HCT116 (cell line): ENCODE results near the gene LGMN. TPM values are rescaled to one million over a fixed set of nuclear protein-coding genes. Genes with fewer than 3 reads are reported as not detected.
"Not testable (repeated sequence)": the region's sequence is repeated elsewhere in the genome, so short reads cannot be mapped to it uniquely, and the experiment has no call there.

Source experiments
- ATAC-seq: fragments of 200-7000 bp; cut with Tn5 transposase; 2 replicates; pipeline ENCODE4 v1.9.1; 2020; ENCODE audit warnings: mild to moderate bottlenecking, moderate library complexity
- BruUV-seq: library from RNA; stranded (reverse); fragments of 400-500 nt; replicated peaks from 2 replicates; lab custom pipeline; 2021; lab: Mats Ljungman, UMichigan
- CTCF ChIA-PET: fragments of 300-600 bp; sonication (Branson Sonifier 250); formaldehyde crosslinking; loops from one replicate; lab custom pipeline; 2021; ENCODE audit warnings: antibody characterized with exemption; lab: Charles Lee
- POLR2A ChIA-PET: fragments of 300-600, 350-600 bp; sonication (Branson Sonifier 250); formaldehyde crosslinking; loops from one replicate; lab custom pipeline; 2021; ENCODE audit warnings: antibody characterized with exemption; lab: Charles Lee
- RAD21 ChIA-PET, 2 experiments: fragments of 300-600 bp; sonication (Branson Sonifier 250); formaldehyde crosslinking; loops; one replicate each; lab custom pipeline; 2023; ENCODE audit warnings: low total read pairs in 2 of 2; ENCODE audit not compliant: uncharacterized antibody in 2 of 2, unreplicated experiment in 2 of 2, low non-redundant PET in 1 of 2; lab: Charles Lee
- DNase-seq: peaks from one replicate; pipeline ENCODE4 v3.0.0-alpha.2; 2010; ENCODE audit warnings: low read depth, low spot score
- H2AFZ ChIP-seq: fragments of 200-600 bp; shearing (Covaris generic), sonication (generic); 2 replicates; pipeline ENCODE4 v1.6.1; 2017; ENCODE audit warnings: low read depth, mixed run types, mixed read lengths, antibody characterized with exemption, low read length; ENCODE audit not compliant: poor library complexity, severe bottlenecking
- H3K27ac ChIP-seq: 2 replicates; pipeline ENCODE4 v1.5.1; 2012; ENCODE audit warnings: low read depth, low read length
- H3K27me3 ChIP-seq: fragments of 200-600 bp; sonication (generic); 2 replicates; pipeline ENCODE4 v1.6.1; 2016; ENCODE audit warnings: mixed run types, low read length, mixed read lengths; ENCODE audit not compliant: insufficient read depth
- H3K36me3 ChIP-seq, 2 experiments: fragments of 200-500 bp in 1 of 2; fragments of 200-600 bp in 1 of 2; sonication (Bioruptor generic) in 1 of 2; sonication (generic) in 1 of 2; 2 replicates each; pipeline versions ENCODE4 v1.5.1 to v1.6.1; 2014 to 2016; ENCODE audit warnings: low read length in 2 of 2, inconsistent platforms in 1 of 2, mixed read lengths in 1 of 2, mixed run types in 1 of 2; ENCODE audit not compliant: insufficient read depth in 2 of 2, control insufficient read depth in 1 of 2
- H3K4me1 ChIP-seq, 2 experiments: fragments of 200-600 bp in 1 of 2; sonication (generic) in 1 of 2; 2 replicates each; pipeline versions ENCODE4 v1.5.1 to v1.6.1; 2012 to 2017; ENCODE audit warnings: low read length in 2 of 2, inconsistent platforms in 1 of 2, mild to moderate bottlenecking in 1 of 2, mixed read lengths in 1 of 2, mixed run types in 1 of 2, moderate library complexity in 1 of 2; ENCODE audit not compliant: insufficient read depth in 2 of 2, control insufficient read depth in 1 of 2
- H3K4me2 ChIP-seq: fragments of 200-600 bp; sonication (generic); 2 replicates; pipeline ENCODE4 v1.6.1; 2017; ENCODE audit warnings: mixed run types, low read length, mixed read lengths
- H3K4me3 ChIP-seq, 2 experiments: fragments of 200-600 bp in 1 of 2; sonication (generic) in 1 of 2; replicated peaks in 1 of 2; 2 replicates each; pipeline ENCODE4 v1.5.1; 2011 to 2016; ENCODE audit warnings: low read length in 2 of 2, control low read depth in 1 of 2, low read depth in 1 of 2, mild to moderate bottlenecking in 1 of 2, mixed read lengths in 1 of 2, mixed run types in 1 of 2
- H3K79me2 ChIP-seq: fragments of 200-600 bp; sonication (generic); 2 replicates; pipeline ENCODE4 v1.6.1; 2017; ENCODE audit warnings: mild to moderate bottlenecking, mixed run types, low read length, moderate library complexity, mixed read lengths; ENCODE audit not compliant: insufficient read depth
- H3K9ac ChIP-seq: fragments of 200-600 bp; sonication (generic); 2 replicates; pipeline ENCODE4 v1.6.1; 2016; ENCODE audit warnings: low read length, mixed read lengths
- H3K9me2 ChIP-seq: fragments of 200-600 bp; sonication (generic), shearing (Covaris generic); 2 replicates; pipeline ENCODE4 v1.6.1; 2017; ENCODE audit warnings: mixed run types, mild to moderate bottlenecking, moderate library complexity; ENCODE audit not compliant: insufficient read depth
- H3K9me3 ChIP-seq, 2 experiments: fragments of 200-500 bp in 1 of 2; fragments of 200-600 bp in 1 of 2; sonication (Bioruptor generic) in 1 of 2; sonication (generic) in 1 of 2; 2 replicates each; pipeline ENCODE4 v1.6.1; 2014 to 2017; ENCODE audit warnings: low read length in 2 of 2, mixed read lengths in 2 of 2, inconsistent platforms in 1 of 2, low read depth in 1 of 2, mild to moderate bottlenecking in 1 of 2, mixed run types in 1 of 2, moderate library complexity in 1 of 2; ENCODE audit not compliant: control insufficient read depth in 1 of 2, insufficient read depth in 1 of 2
- H4K20me1 ChIP-seq: fragments of 200-600 bp; sonication (generic), shearing (Covaris generic); 2 replicates; pipeline ENCODE4 v1.6.1; 2017; ENCODE audit warnings: mixed run types, mild to moderate bottlenecking, moderate library complexity; ENCODE audit not compliant: insufficient read depth
- ATF3 ChIP-seq: IDR thresholded peaks from 2 replicates; pipeline ENCODE4 v1.6.1; 2012
- CTCF ChIP-seq, 3 experiments: fragments of 200-600 bp in 1 of 3; sonication (generic) in 1 of 3; IDR thresholded peaks in 2 of 3; conservative IDR thresholded peaks in 1 of 3; 2 replicates each; pipeline ENCODE4 v1.5.1; 2012 to 2017; ENCODE audit warnings: low read depth in 2 of 3, low read length in 2 of 3, antibody characterized with exemption in 1 of 3, borderline replicate concordance in 1 of 3, control low read depth in 1 of 3, mild to moderate bottlenecking in 1 of 3, mixed read lengths in 1 of 3, mixed run types in 1 of 3, moderate library complexity in 1 of 3; ENCODE audit not compliant: insufficient read depth in 1 of 3
- EZH2phosphoT487 ChIP-seq: fragments of 200-600 bp; IDR thresholded peaks from 2 replicates; pipeline ENCODE4 v1.6.1; 2018; ENCODE audit warnings: antibody characterized with exemption, borderline replicate concordance
- JUND ChIP-seq: IDR thresholded peaks from 2 replicates; pipeline ENCODE4 v1.6.1; 2012
- RAD21 ChIP-seq: IDR thresholded peaks from 2 replicates; pipeline ENCODE4 v1.6.1; 2012; ENCODE audit warnings: low read depth, mild to moderate bottlenecking
- SP1 ChIP-seq: IDR thresholded peaks from 2 replicates; pipeline ENCODE4 v1.6.1; 2012; ENCODE audit warnings: low read depth
- YY1 ChIP-seq: IDR thresholded peaks from 2 replicates; pipeline ENCODE4 v1.6.1; 2011; ENCODE audit warnings: low read length, low read depth, moderate library complexity, mild to moderate bottlenecking; ENCODE audit not compliant: insufficient replicate concordance; ENCODE audit errors: extremely low read depth
- ZFX ChIP-seq: fragments of 450-650 bp; IDR thresholded peaks from 2 replicates; pipeline ENCODE4 v1.6.1; 2017
- ZNF274 ChIP-seq: fragments of 200-500 bp; sonication (Bioruptor generic); IDR thresholded peaks from 2 replicates; pipeline ENCODE4 v1.6.1; 2014; ENCODE audit warnings: mild to moderate bottlenecking, low read depth, low read length, inconsistent platforms
- intact Hi-C: fragments of 100-400 bp; cut with micrococcal nuclease; formaldehyde crosslinking; loops from 2 replicates; pipeline ENCODE4 v1.10.0; 2022
- total RNA-seq: library from RNA; stranded (reverse); gene quantifications from one replicate; pipeline ENCODE4 v1.2.1, GENCODE V29; 2021; ENCODE audit not compliant: unreplicated experiment
- TF ChIP-seq, protein P1 (sequence below): IDR thresholded peaks from 2 replicates; pipeline ENCODE4 v1.6.1; 2011; ENCODE audit warnings: mild to moderate bottlenecking, low read length, moderate library complexity; ENCODE audit not compliant: insufficient replicate concordance; ENCODE audit errors: extremely low read depth

The LGMN gene
- total RNA-seq, 1 experiment from 2014 or later, result 44.9 TPM

DNA sequence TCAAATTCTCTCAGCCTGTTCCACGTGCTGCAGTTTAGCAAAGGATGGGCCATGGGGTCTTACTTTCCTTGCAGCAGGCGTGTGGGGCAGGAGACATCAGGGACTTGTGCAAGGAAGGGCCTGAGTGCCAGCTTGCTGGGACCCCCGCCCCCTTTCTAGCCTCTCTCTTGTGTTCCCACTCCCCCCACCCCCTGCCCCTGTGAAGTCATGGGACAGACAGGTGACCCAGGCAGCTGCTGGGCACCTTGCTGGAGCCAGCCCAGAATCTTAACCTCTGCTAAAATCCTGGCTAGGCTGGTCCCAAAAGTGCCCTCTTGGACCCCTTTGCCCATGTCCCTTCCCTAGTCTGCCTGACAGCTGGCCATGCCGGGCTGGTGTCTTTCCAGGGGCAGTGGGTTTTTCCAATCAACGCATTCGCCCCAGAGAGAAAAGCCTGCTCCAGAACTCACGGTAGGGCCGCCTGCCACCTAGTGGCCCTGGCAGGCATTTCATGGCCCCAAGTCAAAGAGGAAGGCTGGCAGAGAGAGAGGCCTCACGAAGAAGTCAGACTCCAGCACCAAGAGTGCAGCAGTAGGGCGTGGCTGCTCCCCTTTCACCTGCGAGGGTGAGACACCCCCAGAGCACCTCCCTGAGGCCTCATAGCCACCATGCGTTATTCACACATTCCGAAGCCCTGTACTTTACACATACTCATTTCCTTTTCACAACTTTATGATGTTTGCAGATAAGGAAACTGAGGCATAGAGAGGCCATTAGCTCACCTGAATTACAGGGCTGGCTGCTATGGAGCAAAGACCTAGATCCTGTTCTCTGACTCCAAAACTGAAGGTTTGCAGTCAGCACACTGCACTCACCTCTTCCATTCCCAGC lies 67.4 kb downstream of the LGMN start:
- BruUV-seq, result no TSS peak
- ATAC-seq (peak; percentile 85), DNase-seq (peak; percentile 26)
- RAD21 ChIA-PET, result no interaction called here
- peaks cover 8 to 18% of the 10 kb centered on the region in 2 experiments; a peak in 3 of 4 replicates for H3K4me1 ChIP-seq
- H3K79me2 ChIP-seq, result no peaks in the 10 kb centered on the region
- no peaks in the 10 kb centered on the region for H3K9me3 ChIP-seq
- H3K4me2 ChIP-seq, result peak overlapping the region; percentile 35
- H4K20me1 ChIP-seq, result no peaks in the 10 kb centered on the region
- H3K9me2 ChIP-seq, result no peaks in the 10 kb centered on the region
- POLR2A ChIA-PET, result no interaction called here
- H3K4me3 ChIP-seq, result no peak overlapping the region
- no peaks in the 10 kb centered on the region for H3K27me3 ChIP-seq
- intact Hi-C loops, result loop anchor here (5.0 to 10.0 kb wide), 4 partner anchors 96 to 544 kb away; no protein-coding TSS in a partner anchor
- H3K27ac ChIP-seq, result no peak overlapping the region
- H3K36me3 ChIP-seq, result peaks cover 2 to 15% of the 10 kb centered on the region in 2 experiments; a peak in 1 of 4 replicates
- H3K9ac ChIP-seq, result no peak overlapping the region
- H2AFZ ChIP-seq, result no peak overlapping the region
- TF ChIP-seq ZNF274 (no peak), YY1 (no peak), JUND (no peak), ATF3 (no peak), CTCF (IDR thresholded peaks at IDR 0.05 in 2 of 3, conservative IDR thresholded peaks at IDR 0.05 in 1 of 3; ENCODE audit: borderline replicate concordance in 1 of 3, insufficient read depth in 1 of 3, low read depth in 2 of 3, low read length in 2 of 3) (peak; percentile 79 to 92 (median 90)), EZH2phosphoT487 (no peak), SP1 (no peak), RAD21 (peak; percentile 85), ZFX (no peak)
- TF ChIP-seq, protein P1, sequence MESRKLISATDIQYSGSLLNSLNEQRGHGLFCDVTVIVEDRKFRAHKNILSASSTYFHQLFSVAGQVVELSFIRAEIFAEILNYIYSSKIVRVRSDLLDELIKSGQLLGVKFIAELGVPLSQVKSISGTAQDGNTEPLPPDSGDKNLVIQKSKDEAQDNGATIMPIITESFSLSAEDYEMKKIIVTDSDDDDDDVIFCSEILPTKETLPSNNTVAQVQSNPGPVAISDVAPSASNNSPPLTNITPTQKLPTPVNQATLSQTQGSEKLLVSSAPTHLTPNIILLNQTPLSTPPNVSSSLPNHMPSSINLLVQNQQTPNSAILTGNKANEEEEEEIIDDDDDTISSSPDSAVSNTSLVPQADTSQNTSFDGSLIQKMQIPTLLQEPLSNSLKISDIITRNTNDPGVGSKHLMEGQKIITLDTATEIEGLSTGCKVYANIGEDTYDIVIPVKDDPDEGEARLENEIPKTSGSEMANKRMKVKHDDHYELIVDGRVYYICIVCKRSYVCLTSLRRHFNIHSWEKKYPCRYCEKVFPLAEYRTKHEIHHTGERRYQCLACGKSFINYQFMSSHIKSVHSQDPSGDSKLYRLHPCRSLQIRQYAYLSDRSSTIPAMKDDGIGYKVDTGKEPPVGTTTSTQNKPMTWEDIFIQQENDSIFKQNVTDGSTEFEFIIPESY, result no peak
- CTCF ChIA-PET, result interaction anchor here (0.6 to 1.2 kb wide), 3 partner anchors 9 to 518 kb away, joined by 3 to 7 read pairs (median 4); no protein-coding TSS in a partner anchor

- DNase-seq, H2AFZ ChIP-seq, H3K9me2 ChIP-seq, H3K4me3 ChIP-seq, H3K79me2 ChIP-seq, H3K9me3 ChIP-seq, H3K27ac ChIP-seq, POLR2A ChIA-PET, ATAC-seq, H3K4me2 ChIP-seq, H4K20me1 ChIP-seq, BruUV-seq, CTCF ChIA-PET, RAD21 ChIA-PET, H3K27me3 ChIP-seq, H3K9ac ChIP-seq: not testable (repeated sequence)
- H3K36me3 ChIP-seq, result peaks cover 2 to 15% of the 10 kb centered on the region in 2 experiments; a peak in 1 of 4 replicates
- intact Hi-C loops, result loop anchor here (5.0 to 10.0 kb wide), 4 partner anchors 96 to 543 kb away; no protein-coding TSS in a partner anchor
- H3K4me1 ChIP-seq, result peaks cover 8 to 17% of the 10 kb centered on the region in 2 experiments; a peak in 3 of 4 replicates
Measured at GRCh38 chr14:92680330-92680729, 68.1 kb downstream of the LGMN start.
